Heart left ventricle (tissue), 13 donors: ENCODE data around the gene ALDH3B1.
"Not testable (repeated sequence)": the region's sequence is repeated elsewhere in the genome, so short reads cannot be mapped to it uniquely, and the experiment has no call there.

Experiments used
- POLR2A ChIP-seq, 2 donors: fragments of 450-650 bp; IDR thresholded peaks; one replicate each; pipeline ENCODE4 v1.6.1; 2017; ENCODE audit warnings: antibody characterized with exemption in 2 of 2, mild to moderate bottlenecking in 2 of 2, moderate library complexity in 2 of 2
- TF ChIP-seq, protein P1 (sequence below), 12 donors: fragments of 200-600 bp; sonication (generic) in 4 of 12; IDR thresholded peaks; one replicate each; pipeline versions ENCODE4 v1.5.0 to v1.8.0; 2018 to 2022; ENCODE audit warnings: antibody characterized with exemption in 12 of 12, mild to moderate bottlenecking in 5 of 12
- donor health status: ischemic (EF 13 %, LVEDD 7.1; RV severe dilation, severe dysfunction).
- donor health status: DM: no; HTN: yes; CAD: no.
- donor health status: DM: no; HTN: no; CAD: no.
- donor health status: ischemic (EF 25% LVEDD 6.9; RV normal size, moderate dysfunction).
- donor health status: ischemic (EF 25% LVEDD 5.7; RV mildly dilated, moderate dysfunction).
- donor health status: ischemic (EF 35%, LVEDD 5.7; RV mildly dilated, moderate dysfunction).
- donor health status: nonischemic (EF 11% LVEDD 7.7; RV severe dilation, severe dysfunction).
- donor health status: DM: yes; HTN: yes; CAD: no.
- donor health status: PGD.
- donor health status: ischemic (EF 29% LVEDD 5.4; RV normal size, mild dysfunction).
- donor health status: nonischemic (EF 23%, LVEDD 6.1; RV moderate dilation, normal function).

DNA sequence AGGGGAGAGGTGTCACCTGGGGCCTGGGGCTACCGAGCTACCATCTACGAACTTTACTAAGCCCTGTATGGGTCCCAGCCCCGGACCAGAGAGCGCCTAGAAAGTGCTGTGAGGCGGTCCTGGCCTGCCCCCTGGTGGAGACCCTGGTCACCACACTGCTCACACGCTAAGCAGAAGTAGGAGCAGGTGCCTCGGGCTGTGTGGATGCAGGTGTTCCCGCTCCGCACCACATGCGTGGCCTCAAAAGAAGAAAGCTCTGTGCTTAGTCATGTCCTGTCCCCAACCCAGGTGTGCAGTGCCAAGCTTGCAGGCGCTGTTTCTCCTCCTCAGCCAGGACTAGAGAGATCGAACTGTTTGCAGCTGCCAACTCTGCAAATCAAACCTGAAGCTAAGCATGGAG is 16.3 kb upstream of the ALDH3B1 start:
- TF ChIP-seq, protein P1, sequence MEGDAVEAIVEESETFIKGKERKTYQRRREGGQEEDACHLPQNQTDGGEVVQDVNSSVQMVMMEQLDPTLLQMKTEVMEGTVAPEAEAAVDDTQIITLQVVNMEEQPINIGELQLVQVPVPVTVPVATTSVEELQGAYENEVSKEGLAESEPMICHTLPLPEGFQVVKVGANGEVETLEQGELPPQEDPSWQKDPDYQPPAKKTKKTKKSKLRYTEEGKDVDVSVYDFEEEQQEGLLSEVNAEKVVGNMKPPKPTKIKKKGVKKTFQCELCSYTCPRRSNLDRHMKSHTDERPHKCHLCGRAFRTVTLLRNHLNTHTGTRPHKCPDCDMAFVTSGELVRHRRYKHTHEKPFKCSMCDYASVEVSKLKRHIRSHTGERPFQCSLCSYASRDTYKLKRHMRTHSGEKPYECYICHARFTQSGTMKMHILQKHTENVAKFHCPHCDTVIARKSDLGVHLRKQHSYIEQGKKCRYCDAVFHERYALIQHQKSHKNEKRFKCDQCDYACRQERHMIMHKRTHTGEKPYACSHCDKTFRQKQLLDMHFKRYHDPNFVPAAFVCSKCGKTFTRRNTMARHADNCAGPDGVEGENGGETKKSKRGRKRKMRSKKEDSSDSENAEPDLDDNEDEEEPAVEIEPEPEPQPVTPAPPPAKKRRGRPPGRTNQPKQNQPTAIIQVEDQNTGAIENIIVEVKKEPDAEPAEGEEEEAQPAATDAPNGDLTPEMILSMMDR (IDR thresholded peaks at IDR 0.05), result peak; percentile 30 to 61 (median 48)
- not testable (repeated sequence) for TF ChIP-seq POLR2A (IDR thresholded peaks at IDR 0.05)
